GM12872 (cell line): ENCODE data around the gene GPR4.

ENCODE experiments used
- TF ChIP-seq, protein P1 (sequence below): IDR thresholded peaks from 3 replicates; pipeline ENCODE4 v1.5.1; 2011; ENCODE audit warnings: low read depth, mild to moderate bottlenecking, low read length, moderate library complexity; ENCODE audit not compliant: insufficient read depth

GPR4 gene

DNA sequence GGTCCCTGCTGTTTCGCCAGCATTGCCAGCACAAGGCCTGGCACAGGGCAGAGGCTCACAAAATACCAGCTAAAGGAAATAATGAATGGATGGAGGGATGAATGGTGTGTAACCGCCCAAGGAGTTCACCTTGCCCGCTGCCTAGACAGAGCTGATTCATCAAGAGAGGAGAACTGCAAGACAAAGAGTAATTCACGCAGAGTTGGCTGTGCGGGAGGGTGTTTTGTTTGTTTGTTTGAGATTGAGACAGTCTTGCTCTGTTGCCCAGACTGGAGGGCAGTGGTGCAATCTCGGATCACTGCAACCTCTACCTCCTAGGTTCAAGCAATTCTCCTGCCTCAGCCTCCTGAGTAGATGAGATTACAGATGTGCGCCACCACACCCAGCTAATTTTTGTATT lies 20.4 kb downstream of the GPR4 start:
- TF ChIP-seq, protein P1, sequence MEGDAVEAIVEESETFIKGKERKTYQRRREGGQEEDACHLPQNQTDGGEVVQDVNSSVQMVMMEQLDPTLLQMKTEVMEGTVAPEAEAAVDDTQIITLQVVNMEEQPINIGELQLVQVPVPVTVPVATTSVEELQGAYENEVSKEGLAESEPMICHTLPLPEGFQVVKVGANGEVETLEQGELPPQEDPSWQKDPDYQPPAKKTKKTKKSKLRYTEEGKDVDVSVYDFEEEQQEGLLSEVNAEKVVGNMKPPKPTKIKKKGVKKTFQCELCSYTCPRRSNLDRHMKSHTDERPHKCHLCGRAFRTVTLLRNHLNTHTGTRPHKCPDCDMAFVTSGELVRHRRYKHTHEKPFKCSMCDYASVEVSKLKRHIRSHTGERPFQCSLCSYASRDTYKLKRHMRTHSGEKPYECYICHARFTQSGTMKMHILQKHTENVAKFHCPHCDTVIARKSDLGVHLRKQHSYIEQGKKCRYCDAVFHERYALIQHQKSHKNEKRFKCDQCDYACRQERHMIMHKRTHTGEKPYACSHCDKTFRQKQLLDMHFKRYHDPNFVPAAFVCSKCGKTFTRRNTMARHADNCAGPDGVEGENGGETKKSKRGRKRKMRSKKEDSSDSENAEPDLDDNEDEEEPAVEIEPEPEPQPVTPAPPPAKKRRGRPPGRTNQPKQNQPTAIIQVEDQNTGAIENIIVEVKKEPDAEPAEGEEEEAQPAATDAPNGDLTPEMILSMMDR, result no peak

DNA sequence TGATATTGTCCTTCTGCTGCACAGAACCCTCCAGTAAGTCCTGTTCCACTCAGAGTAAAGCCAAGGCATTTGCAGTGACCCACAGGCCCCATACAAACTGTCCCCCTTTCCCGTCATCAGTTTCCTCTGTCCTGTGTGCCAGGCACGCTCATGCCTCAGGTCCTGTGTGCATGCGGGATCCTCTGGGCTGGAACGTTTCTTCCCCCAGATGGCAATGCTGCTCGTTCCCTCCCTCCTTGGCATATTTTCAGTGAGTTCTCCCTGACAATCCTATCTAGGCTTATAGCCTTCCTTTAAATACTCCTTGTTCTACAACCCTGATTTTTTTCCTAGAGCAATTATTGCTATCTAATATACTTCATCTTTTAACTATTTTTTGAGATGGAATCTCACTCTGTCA lies 23.2 kb downstream of the GPR4 start:
- TF ChIP-seq, protein P1, result no peak

DNA sequence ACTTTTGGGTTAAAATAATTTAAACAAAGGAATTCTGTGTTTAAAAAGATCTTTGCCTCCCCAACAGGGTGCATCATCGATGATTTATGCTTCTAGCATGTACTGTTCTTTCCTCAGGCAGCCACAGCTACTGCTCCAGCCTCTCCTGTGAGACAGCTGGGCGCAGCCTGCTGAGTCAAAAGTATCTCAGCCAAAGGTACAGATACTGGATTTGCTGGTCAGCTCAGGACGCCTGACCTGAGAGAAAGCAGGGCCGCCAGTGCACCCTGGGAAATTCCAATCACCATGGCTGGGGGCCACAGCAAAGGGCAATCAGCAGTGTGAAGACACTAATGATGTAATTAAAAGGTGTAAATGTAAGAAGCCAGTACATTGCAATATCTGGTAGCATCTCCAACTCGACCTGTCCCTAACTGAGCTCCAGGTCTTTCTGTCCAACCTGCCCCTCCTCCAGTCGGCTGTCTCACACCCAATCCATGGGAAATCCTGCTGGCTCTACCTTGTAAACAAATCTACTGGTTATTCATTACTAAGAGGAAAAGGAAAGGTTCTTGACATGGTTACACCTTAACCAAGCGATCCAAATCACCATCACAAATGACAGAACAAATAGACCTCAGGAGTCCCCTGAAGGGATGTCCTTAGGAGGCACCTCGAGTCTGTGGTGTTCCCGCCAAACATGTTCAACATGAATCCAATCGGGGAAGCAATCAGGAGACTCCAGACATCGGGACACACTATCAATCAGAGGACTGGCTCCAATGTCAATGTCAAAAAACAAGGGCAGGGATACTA lies 24.7 kb downstream of the GPR4 start:
- TF ChIP-seq, protein P1, result no peak

DNA sequence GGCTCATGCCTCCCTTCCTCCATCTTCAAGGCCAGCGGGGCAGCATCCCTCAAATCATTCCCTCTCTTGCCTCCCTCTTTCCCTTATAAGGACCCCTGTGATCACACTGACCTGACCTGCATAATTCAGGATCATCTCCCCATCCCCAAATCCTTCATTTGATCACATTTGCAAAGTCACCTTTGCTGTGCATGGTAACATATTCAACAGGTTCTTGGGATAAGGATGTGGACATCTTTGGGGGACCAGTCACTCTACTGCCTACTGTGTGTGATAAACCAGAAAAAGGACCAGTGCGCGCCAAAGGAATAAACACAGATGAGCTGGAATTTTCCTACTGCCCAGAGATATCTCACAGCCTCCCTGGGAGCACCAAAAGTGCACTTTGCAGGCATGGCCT lies 25.3 kb downstream of the GPR4 start:
- TF ChIP-seq, protein P1, result no peak

DNA sequence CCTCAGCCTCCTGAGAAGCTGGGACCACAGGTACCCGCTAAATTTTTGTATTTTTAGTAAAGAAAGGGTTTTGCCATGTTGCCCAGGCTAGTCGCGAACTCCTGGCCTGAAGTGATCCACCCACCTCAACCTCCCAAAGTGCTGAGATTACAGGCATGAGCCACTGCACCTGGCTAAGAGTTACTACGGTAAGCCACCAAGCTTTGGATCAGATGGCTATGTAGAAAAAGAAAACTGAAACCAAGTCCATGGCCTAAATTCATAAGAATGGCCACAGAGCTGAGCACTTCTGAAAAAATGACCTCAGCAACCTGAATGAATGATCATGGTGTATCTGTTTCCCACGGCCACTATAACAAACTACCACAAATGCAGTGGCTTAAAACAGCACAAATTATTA lies 26.8 kb downstream of the GPR4 start:
- TF ChIP-seq, protein P1, result no peak

DNA sequence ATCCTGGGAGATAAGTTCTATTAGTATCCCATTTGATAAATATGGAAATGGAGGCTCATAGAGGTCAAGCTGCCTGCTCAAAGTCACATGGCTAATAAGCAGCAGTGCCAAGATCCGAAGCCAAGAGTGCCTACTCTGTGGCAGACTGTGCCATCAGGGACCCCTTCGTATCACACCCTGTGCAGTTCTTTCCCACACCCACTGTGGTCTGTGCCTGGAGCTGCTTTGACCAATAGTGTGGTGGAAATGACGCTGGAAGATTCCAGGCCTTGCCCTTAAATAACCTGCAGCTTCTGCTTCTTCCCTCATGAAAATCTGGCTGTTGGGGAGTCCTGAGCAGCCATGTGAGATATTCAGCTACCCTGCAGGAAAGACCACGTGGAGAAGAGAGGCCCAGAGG lies 27.5 kb downstream of the GPR4 start:
- TF ChIP-seq, protein P1, result no peak

DNA sequence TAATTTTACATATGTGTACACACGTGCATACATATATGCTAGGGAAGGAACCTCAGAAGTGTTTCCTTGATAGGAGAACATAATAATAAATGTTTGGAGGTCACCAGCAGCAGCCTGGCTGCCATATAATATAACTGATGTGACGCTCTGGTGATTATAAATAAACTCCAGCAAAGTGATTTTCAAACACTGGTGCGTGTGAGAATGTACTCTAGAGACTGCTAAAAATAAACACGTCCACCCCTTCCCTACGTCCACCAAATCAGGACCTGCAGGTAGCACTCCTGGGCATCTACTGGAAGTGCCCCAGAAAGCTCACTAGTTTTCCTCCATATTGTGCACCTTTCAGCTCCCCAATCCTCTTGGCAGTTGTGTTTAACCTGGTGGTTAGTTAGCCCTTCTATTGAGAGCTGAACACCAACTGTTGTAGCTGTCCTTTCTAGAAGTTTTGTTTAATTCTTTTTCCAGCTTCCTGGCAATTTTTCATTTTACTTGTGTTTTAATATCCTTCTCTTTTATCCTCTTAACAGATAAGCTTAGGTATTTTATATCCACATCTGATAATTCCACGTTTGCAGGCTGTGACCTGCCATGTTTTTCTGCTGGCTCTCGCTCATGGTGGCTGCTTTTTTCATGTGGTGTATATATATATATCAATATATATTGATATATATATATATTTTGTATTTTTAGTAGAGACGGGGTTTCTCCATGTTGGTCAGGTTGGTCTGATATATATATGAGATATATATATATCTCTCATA lies 30.4 kb downstream of the GPR4 start:
- TF ChIP-seq, protein P1, result no peak
